Esophagus mucosa (tissue), 1 donor: ENCODE measurements around the gene CYP27C1. TPM values are rescaled to one million over a fixed set of nuclear protein-coding genes. Genes with fewer than 3 reads are reported as not detected.
"Not testable (repeated sequence)": the region's sequence is repeated elsewhere in the genome, so short reads cannot be mapped to it uniquely, and the experiment has no call there.

ENCODE experiments used
- ATAC-seq: fragments of 200-7000 bp; cut with Tn5 transposase; one replicate; pipeline ENCODE4 v1.9.1; 2020
- total RNA-seq: library from RNA; stranded (reverse); gene quantifications from one replicate; pipeline ENCODE4 v1.2.4, GENCODE V29; 2023
- donor health status: DM: yes; HTN: yes; CAD: no.

Gene CYP27C1
- total RNA-seq, 1 donor from 2014 or later: 1.8 TPM

GRCh38 chr2:127169066-127169660 lies 50.9 kb downstream of the CYP27C1 start:
- ATAC-seq: no peak

DNA sequence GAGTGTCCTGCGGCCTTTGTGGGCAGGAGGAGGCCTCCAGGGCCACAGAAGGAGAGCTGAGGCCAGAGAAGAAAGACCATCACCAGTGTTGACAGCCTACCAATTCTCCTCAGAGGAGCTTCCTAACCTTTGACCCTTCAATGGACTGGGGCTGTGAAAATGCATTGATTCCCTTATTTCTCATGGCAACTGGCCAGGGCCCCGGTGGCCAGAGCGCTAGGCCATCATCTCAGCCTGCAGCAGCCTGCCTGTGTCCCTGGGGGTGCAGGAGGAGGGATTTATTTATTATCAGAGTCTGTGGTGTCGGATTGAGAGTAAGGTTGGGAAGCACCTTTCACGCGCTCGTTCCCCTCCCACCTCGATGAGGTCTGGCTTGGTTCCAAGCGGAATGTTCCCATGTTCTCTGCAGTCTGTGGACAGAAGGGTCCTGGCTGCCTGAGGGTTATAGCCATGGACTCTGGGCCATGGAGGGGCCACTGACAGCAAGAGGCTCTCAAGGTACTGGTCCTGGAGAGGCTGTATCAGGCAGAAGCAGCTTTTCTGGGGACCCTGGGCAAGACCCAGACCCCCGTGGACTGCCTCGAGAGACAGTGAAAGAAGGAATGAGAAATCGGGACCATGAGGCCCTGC lies 53.8 kb downstream of the CYP27C1 start:
- no peak for ATAC-seq

DNA sequence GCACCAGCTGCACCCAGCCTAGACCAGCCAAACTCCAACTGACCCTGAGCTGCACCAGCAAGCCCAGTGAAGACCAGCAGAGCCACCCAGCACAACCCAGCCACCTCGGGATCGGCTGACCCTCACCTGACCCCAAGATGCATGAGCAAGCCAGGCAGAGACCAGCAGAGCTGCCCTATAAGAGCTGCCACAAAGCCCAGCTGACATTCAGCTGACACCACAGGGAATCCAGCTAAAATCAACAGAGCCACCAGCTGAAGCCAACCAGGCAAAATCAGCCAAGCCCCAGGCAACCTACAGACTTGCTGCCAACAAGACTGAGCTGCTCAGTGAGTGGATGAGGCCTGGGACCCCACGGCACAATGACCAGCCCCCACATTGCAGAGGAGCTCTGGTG lies 54.6 kb downstream of the CYP27C1 start:
- ATAC-seq: peak; percentile 78

DNA sequence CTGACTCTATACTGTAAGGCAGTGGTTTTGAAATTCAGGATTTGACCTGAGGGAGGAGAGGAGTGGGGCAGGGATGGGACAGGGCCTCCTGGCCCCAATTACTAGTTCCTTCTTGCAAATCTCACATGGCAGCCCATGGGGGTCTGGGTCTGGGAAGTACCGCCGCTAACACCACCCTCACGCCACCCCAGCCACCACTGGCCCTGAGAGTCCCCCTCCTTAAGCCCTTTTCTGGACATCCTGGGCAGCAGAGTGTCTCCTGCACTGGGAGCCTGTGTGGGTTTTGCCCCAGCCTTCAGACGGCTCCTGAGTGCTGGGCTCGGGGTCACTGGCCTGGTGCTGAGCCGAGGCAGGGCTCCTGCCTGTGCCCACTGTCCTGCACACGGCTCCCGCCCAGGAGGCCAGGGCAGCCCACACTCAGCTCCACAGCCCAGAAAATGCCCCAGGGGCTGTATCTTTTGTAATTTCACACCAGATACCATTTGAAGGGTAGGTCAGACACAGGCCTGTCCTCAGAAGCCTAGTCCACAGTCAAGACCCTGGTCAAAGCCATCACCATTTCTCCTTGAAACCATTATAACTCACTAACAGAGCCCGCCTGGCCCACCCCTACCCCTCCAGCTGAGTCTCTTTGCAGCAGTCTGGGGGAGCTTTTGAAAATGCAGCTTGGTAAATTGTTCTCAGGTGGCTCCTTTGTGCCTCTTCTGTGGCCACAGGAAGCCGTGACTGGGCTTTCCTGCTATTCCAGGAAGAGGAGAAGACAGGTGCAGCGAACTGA lies 55.1 kb downstream of the CYP27C1 start:
- no peak for ATAC-seq

DNA sequence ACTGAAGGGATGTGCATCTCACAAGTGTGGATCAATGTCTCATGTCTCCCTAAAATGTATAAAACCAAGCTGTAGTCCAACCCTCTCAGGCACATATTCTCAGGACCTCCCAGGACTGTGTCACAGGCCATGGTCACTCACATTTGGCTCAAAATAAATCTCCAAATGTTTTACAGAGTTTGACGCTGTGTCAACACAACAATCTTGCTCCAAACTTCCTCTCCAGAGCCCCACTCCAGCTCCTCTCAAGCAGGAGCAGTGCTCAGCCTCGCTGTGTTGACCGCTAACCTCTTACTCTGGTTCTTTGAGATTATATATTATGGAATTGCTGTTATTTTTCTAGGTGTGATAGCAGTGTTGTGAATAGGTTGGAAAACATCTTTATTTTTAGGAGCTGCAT lies 56.2 kb downstream of the CYP27C1 start:
- no peak for ATAC-seq

DNA sequence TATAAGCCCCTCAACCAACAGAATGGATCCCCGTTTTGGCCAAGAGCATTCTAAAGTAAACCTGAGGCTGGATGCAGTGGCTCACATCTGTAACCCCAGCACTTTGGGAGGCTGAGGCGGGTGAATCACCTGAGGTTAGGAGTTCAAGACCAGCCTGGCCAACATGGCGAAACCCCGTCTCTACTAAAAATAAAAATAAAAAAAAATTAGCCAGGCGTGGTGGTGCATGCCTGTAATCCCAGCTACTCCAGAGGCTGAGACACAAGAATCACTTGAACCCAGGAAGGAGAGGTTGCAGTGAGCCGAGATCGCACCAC lies 57.1 kb downstream of the CYP27C1 start:
- not testable (repeated sequence) for ATAC-seq

GRCh38 chr2:127162261-127163089 lies 57.6 kb downstream of the CYP27C1 start:
- ATAC-seq: no peak

DNA sequence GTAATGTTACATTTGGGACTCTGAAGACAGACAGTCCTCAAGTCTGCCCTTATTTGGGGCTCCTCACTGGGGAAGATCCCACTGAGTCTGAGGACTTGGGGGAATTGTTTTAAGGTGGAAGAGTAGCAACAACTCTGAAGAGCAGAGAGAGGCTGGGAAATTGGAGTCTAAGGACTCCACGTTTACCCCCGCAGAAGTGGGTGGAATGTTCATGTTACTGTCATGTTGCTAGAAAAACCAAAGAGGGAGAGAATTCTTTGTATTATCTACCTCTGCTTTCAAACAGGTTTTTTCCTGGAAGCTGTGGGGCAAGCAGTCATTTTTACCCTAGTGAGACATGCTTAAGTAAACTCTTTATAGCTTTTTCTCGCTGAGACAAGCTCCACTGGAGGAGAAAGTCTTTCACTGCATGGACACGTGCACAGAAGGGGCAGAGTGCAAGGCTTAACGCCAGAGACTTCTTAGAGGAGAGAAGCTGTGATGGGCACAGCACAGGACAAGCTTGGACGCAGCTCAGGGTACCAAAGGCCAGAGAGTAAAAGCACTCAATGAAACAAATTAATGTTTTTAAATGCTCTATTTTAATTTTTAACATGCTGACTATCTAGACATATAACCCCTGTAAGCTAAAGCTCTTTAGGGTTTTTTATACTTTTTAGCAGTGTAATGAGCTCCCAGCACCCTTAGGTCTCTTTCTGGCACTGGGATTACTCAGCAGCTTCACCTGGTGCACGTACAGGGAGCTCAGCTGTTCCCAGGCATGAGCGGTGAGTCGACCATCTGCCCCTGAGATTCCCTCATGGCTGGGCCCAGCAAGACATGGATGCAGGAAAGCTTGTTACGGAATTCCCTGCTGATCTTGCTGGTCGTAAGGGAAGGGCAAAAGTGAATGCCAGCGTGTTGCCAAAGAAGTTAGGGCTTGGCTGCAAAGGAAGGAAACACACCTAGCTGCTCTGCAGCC lies 58.6 kb downstream of the CYP27C1 start:
- ATAC-seq: peak; percentile 31

- no peak for ATAC-seq
Observed at GRCh38 chr2:127160676-127161075, 59.4 kb downstream of the CYP27C1 start.

DNA sequence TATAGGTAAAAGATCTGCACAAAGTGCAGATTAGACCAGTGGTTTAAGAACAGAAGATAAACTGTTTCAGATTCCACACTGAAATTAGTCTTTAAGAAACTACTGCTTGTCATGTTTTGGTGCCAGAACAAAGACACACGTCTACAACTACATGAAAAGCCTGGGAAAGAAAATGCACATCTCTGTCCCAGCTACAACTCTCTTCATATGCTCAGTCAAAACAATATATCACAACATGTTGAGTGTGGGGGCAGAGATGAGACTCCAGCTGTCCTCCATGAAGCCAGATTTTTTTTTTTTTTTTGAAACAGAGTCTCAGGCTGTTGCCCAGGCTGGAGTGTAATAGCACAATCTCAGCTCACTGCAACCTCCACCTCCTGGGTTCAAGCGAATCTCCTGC lies 60.6 kb downstream of the CYP27C1 start:
- no peak for ATAC-seq

GRCh38 chr2:127158614-127159290 lies 61.3 kb downstream of the CYP27C1 start:
- ATAC-seq: no peak

DNA sequence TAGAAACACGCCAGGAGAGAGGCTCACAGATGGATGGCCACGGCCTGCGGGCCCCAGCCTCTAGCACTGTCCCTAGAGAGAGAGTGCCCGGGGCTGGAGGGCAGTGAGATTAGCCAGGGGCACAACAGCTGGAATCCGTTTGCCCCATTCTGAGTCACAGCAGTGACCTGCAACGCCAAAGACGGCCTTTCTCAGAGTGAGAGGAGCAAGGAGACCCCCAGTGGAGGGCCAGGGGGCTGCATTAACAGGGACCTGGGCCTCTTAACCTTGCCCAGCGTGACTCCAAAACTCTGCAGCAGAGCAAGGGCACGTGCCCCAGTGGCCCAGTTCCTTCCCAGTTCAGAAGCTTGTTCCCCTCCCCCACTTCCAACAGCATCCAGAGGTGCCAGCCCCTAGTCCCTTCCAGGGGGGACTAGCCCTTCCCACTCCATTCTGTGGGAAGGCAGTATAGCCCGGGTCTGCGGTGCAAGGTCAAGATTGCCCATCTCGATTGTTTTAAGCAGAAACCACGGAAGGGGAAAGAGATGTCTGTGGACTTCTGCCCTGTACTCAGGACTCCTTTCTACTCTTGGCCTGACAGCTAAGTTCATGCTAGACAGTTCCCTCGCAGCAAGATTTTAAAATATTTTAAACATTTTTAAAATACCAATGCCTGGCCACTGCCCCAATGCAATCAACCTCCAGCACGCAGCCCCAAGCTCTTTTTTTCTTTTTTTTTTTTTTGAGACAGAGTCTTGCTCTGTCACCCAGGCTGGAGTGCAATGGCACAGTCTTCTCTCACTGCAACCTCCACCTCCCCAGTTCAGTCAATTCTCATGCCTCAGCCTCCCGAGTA lies 62.2 kb downstream of the CYP27C1 start:
- no peak for ATAC-seq

DNA sequence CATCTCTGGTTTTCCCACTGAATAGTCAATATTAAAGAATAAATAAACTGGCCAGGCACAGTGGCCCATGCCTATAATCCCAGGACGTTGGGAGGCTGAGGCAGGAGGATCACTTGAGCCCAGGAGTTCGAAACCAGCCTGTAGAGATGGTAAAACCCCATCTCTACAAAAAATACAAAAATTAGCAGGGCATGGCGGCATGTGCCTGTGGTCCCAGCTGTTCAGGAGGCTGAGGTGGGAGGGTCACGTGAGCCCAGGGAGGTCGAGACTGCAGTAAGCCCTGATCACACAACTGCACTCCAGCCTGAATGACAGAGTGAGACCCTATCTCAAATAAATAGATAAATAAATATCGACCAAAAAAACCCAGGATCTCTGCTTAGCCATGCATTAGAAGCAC lies 63.0 kb downstream of the CYP27C1 start:
- no peak for ATAC-seq

GRCh38 chr2:127155947-127156346 lies 64.2 kb downstream of the CYP27C1 start:
- ATAC-seq: peak; percentile 45

DNA sequence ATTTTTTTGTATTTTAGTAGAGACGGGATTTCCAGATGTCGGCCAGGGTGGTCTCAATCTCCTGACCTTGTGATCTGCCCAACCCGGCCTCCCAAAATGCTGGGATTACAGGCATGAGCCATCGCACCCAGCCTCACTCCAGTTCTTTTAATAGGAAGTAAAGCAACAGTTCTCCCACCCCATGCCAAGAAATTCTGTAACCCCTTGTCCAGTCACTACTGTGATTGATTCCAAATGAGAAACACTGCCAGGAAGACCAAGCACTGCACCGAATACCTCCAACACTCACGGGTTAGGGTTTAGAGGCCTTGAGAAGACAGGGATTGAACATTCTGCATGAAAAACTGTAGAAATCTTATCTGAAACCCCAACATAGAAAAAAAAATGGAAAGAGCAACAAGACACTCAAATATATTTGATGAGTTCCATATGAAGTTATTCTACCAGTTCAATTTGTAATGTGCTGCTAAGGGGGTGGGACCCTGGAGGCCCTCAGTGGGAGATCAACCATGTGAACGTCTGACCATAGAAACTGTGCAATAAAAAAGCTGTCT lies 65.0 kb downstream of the CYP27C1 start:
- no peak for ATAC-seq

- ATAC-seq: peak; percentile 17
Observed at GRCh38 chr2:127154396-127154795, 65.7 kb downstream of the CYP27C1 start.

DNA sequence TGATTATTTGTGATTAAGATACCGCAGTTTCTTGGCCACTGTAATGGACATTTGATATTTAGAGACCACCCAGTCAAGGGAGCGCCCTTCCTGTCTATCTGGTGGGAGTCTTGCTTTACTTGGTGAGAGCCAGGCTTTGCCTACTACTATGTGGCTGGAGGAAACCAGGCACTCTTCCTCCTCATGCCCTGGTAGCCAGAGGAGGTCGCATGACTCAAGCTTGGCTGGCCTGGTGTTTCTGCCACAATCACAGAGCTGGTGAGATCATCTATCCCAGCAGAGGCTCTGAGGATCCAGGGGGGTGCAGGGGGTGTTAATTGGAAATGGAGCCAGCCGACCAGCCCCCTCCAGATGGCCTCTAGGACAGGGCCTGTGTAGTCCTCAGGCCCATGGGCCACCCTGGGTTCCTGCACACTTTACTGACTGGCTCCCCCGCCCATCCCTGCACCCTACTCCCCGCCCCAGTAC lies 66.4 kb downstream of the CYP27C1 start:
- peak; percentile 71 for ATAC-seq

GRCh38 chr2:127150996-127151395 lies 69.1 kb downstream of the CYP27C1 start:
- ATAC-seq: no peak

DNA sequence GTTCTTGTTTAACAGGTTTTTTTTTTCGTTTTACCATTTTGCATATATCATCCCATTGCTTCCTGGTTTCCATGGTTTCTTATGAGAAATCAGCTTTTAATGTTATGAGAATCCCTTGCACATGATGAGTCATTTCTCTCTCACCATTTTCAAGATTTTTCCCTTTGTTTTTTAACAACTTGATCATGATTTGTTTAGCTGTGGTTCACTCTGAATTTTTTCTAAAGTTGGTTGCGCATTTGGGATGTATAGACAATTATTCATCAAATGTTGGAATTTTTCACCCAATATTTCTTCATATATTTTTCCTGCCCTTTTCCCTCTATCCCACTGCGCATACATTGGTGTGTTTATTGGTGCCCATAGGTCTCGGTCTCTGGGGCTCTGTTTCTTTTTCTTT lies 70.7 kb downstream of the CYP27C1 start:
- no peak for ATAC-seq
